K562 (cell line): ENCODE data around the gene GLUL. TPM values are rescaled to one million over a fixed set of nuclear protein-coding genes. Genes with fewer than 3 reads are reported as not detected.

Source experiments
- DMBX1 ChIP-seq: fragments of 250-450 bp; sonication (Bioruptor Pico); IDR thresholded peaks from 2 replicates; pipeline ENCODE4 v1.8.0; 2022; ENCODE audit warnings: inconsistent platforms, mild to moderate bottlenecking, moderate library complexity, borderline replicate concordance
- ERF ChIP-seq: fragments of 450-650 bp; formaldehyde crosslinking; IDR thresholded peaks from 2 replicates; pipeline ENCODE4 v1.4.0; 2020; ENCODE audit warnings: mild to moderate bottlenecking, mixed read lengths
- ETV1 ChIP-seq: fragments of 450-650 bp; conservative IDR thresholded peaks from 2 replicates; pipeline ENCODE4 v1.6.1; 2016; ENCODE audit warnings: missing genetic modification characterization, control low read depth, low read depth, missing compliant biosample characterization
- HNRNPLL ChIP-seq: fragments of 200-400 bp; formaldehyde crosslinking; IDR thresholded peaks from 2 replicates; pipeline ENCODE4 v1.6.1; 2017; ENCODE audit warnings: low read length, low read depth, mild to moderate bottlenecking; ENCODE audit not compliant: poor library complexity, severe bottlenecking
- JUN ChIP-seq, 2 experiments: sonication (generic) in 1 of 2; formaldehyde crosslinking in 1 of 2; IDR thresholded peaks; 2 replicates each; pipeline versions ENCODE4 v1.6.1 to v1.8.0; 2012 to 2022; ENCODE audit warnings: borderline replicate concordance in 2 of 2, mild to moderate bottlenecking in 2 of 2, improper control_type of control experiment in 1 of 2, low read depth in 1 of 2, low read length in 1 of 2, missing genetic modification reagents in 1 of 2
- KDM2B ChIP-seq: fragments of 250-450 bp; sonication (Bioruptor Pico); IDR thresholded peaks from 2 replicates; pipeline ENCODE4 v1.8.0; 2021; ENCODE audit warnings: mild to moderate bottlenecking, moderate library complexity
- LEF1 ChIP-seq: fragments of 450-650 bp; IDR thresholded peaks from 2 replicates; pipeline ENCODE4 v1.6.1; 2016; ENCODE audit warnings: mild to moderate bottlenecking
- PHF8 ChIP-seq: fragments of 200-600 bp; sonication (generic); IDR thresholded peaks from 2 replicates; pipeline ENCODE4 v1.6.1; 2012; ENCODE audit warnings: mixed run types, mild to moderate bottlenecking, inconsistent platforms, low read length, moderate library complexity, borderline replicate concordance
- TAF7 ChIP-seq: fragments of 450-650 bp; IDR thresholded peaks from 2 replicates; pipeline ENCODE4 v1.6.1; 2016; ENCODE audit warnings: missing genetic modification characterization, missing compliant biosample characterization
- TEAD1 ChIP-seq, 2 experiments: fragments of 450-650 bp in 1 of 2; sonication (generic) in 1 of 2; formaldehyde crosslinking; IDR thresholded peaks; 2 replicates each; pipeline versions ENCODE4 v1.4.0 to v1.8.0; 2020 to 2022; ENCODE audit warnings: mild to moderate bottlenecking in 2 of 2, missing genetic modification reagents in 1 of 2
- TOE1 ChIP-seq, 2 experiments: fragments of 450-650 bp in 1 of 2; sonication (generic) in 1 of 2; formaldehyde crosslinking in 1 of 2; IDR thresholded peaks; 2 replicates each; pipeline versions ENCODE4 v1.7.1 to v1.8.0; 2016 to 2022; ENCODE audit warnings: borderline replicate concordance in 2 of 2, mild to moderate bottlenecking in 2 of 2, antibody characterized with exemption in 1 of 2, inconsistent platforms in 1 of 2, low read depth in 1 of 2, missing genetic modification reagents in 1 of 2, moderate library complexity in 1 of 2
- ZBTB9 ChIP-seq: fragments of 450-650 bp; formaldehyde crosslinking; IDR thresholded peaks from 2 replicates; pipeline ENCODE4 v1.4.0; 2020; ENCODE audit warnings: mild to moderate bottlenecking, moderate library complexity
- ZEB2 ChIP-seq: fragments of 450-650 bp; IDR thresholded peaks from 2 replicates; pipeline ENCODE4 v1.6.1; 2016
- ZNF444 ChIP-seq: fragments of 250-450 bp; sonication (Bioruptor Pico); IDR thresholded peaks from 2 replicates; pipeline ENCODE4 v1.4.0; 2020; ENCODE audit warnings: mild to moderate bottlenecking, moderate library complexity
- ZNF740 ChIP-seq, 3 experiments: fragments of 200-800 bp in 1 of 3; sonication (Bioruptor generic) in 1 of 3; sonication (generic) in 1 of 3; formaldehyde crosslinking in 1 of 3; IDR thresholded peaks; 2 replicates each; pipeline versions ENCODE4 v1.6.1 to v1.8.0; 2016 to 2022; ENCODE audit warnings: mild to moderate bottlenecking in 2 of 3, missing compliant biosample characterization in 2 of 3, missing genetic modification characterization in 2 of 3, missing genetic modification reagents in 1 of 3
- polyA plus RNA-seq, 8 experiments: library from polyadenylated mRNA; depleted of rRNA in 4 of 8; stranded (reverse) in 5 of 8; unstranded in 3 of 8; fragments of >200 nt; fragmentation: Nextera tagmentation in 2 of 8; fragmentation: Illumina TruSeq in 1 of 8; extraction: Ambion mirVana in 2 of 8; extraction: Trizol in 1 of 8; gene quantifications; 2 replicates each; pipeline versions ENCODE4 v1.2.1 to v1.2.3, GENCODE V29; 2011 to 2014; ENCODE audit warnings: inconsistent platforms in 1 of 8, missing spikeins in 1 of 8
- total RNA-seq, 7 experiments: library from RNA; depleted of rRNA in 6 of 7; stranded (reverse); fragments of >200 nt in 6 of 7; fragmentation: Illumina TruSeq in 2 of 7; extraction: Trizol in 2 of 7; gene quantifications; 2 replicates each; pipeline versions ENCODE4 v1.2.1 to v1.2.3, GENCODE V29; 2011 to 2021; ENCODE audit warnings: low replicate concordance in 1 of 7
- TF ChIP-seq, protein P1 (sequence below): sonication (generic); formaldehyde crosslinking; IDR thresholded peaks from 2 replicates; pipeline ENCODE4 v1.8.0; 2023; ENCODE audit warnings: missing genetic modification reagents, mild to moderate bottlenecking, borderline replicate concordance

GLUL gene
- total and polyA plus RNA-seq, 9 of the 15 experiments (the other 6 are each of a cell fraction or from before 2014, with no cell fraction given), result 1,088 to 4,222 (median 1,338) TPM

- no peak for TF ChIP-seq ZNF740 (CRISPR knock-in tag; IDR thresholded peaks at IDR 0.05)
- TF ChIP-seq ZNF740 (tag; IDR thresholded peaks at IDR 0.05), result 0 out of 4 replicates have a peak, but pooled peaks of 1 of the 2 experiments have one; percentile 3
- peak; percentile 61; the same call in 1 of the 2 replicates for TF ChIP-seq DMBX1 (CRISPR knock-in tag)
- TF ChIP-seq TOE1 (IDR thresholded peaks at IDR 0.05; ENCODE audit: borderline replicate concordance), result 0 out of 2 replicates have a peak, but pooled peaks have one; percentile 12
- TF ChIP-seq TOE1 (CRISPR knock-in tag; IDR thresholded peaks at IDR 0.05; ENCODE audit: borderline replicate concordance, low read depth), result no peak
- no peak for TF ChIP-seq TAF7 (tag)
- peak; percentile 45; the same call in 1 of the 2 replicates for TF ChIP-seq ZEB2
- peak; percentile 58; the same call in 1 of the 2 replicates for TF ChIP-seq ZBTB9 (CRISPR knock-in tag)
- TF ChIP-seq JUN (IDR thresholded peaks at IDR 0.05; ENCODE audit: borderline replicate concordance, low read depth, low read length), result no peak
- no peak for TF ChIP-seq JUN (CRISPR knock-in tag; IDR thresholded peaks at IDR 0.05; ENCODE audit: borderline replicate concordance)
- TF ChIP-seq, protein P1, sequence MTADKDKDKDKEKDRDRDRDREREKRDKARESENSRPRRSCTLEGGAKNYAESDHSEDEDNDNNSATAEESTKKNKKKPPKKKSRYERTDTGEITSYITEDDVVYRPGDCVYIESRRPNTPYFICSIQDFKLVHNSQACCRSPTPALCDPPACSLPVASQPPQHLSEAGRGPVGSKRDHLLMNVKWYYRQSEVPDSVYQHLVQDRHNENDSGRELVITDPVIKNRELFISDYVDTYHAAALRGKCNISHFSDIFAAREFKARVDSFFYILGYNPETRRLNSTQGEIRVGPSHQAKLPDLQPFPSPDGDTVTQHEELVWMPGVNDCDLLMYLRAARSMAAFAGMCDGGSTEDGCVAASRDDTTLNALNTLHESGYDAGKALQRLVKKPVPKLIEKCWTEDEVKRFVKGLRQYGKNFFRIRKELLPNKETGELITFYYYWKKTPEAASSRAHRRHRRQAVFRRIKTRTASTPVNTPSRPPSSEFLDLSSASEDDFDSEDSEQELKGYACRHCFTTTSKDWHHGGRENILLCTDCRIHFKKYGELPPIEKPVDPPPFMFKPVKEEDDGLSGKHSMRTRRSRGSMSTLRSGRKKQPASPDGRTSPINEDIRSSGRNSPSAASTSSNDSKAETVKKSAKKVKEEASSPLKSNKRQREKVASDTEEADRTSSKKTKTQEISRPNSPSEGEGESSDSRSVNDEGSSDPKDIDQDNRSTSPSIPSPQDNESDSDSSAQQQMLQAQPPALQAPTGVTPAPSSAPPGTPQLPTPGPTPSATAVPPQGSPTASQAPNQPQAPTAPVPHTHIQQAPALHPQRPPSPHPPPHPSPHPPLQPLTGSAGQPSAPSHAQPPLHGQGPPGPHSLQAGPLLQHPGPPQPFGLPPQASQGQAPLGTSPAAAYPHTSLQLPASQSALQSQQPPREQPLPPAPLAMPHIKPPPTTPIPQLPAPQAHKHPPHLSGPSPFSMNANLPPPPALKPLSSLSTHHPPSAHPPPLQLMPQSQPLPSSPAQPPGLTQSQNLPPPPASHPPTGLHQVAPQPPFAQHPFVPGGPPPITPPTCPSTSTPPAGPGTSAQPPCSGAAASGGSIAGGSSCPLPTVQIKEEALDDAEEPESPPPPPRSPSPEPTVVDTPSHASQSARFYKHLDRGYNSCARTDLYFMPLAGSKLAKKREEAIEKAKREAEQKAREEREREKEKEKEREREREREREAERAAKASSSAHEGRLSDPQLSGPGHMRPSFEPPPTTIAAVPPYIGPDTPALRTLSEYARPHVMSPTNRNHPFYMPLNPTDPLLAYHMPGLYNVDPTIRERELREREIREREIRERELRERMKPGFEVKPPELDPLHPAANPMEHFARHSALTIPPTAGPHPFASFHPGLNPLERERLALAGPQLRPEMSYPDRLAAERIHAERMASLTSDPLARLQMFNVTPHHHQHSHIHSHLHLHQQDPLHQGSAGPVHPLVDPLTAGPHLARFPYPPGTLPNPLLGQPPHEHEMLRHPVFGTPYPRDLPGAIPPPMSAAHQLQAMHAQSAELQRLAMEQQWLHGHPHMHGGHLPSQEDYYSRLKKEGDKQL (CRISPR knock-in tag), result no peak
- TF ChIP-seq LEF1, result 0 out of 2 replicates have a peak, but pooled peaks have one; percentile 31
- TF ChIP-seq ZNF444 (CRISPR knock-in tag), result 0 out of 2 replicates have a peak, but pooled peaks have one; percentile 16
- TF ChIP-seq PHF8, result peak; percentile 52; the same call in 1 of the 2 replicates
- TF ChIP-seq ETV1 (tag), result 0 out of 2 replicates have a peak, but pooled peaks have one; percentile 6
- peak; percentile 64 for TF ChIP-seq ERF (CRISPR knock-in tag)
- TF ChIP-seq HNRNPLL, result no peak
- peak in 1 of 2 experiments; percentile 40; a peak in 1 of 4 replicates for TF ChIP-seq TEAD1 (CRISPR knock-in tag; IDR thresholded peaks at IDR 0.05)
- peak; percentile 46; the same call in 1 of the 2 replicates for TF ChIP-seq KDM2B (CRISPR knock-in tag)
Measured at GRCh38 chr1:182392050-182393028, 749 bp upstream of the GLUL start (continued).
